ENCODE results near the gene PSMG3. TPM values are rescaled to one million over a fixed set of nuclear protein-coding genes. Genes with fewer than 3 reads are reported as not detected.

The PSMG3 gene
- total RNA-seq, 1 experiment from 2014 or later, result 33.3 TPM

DNA sequence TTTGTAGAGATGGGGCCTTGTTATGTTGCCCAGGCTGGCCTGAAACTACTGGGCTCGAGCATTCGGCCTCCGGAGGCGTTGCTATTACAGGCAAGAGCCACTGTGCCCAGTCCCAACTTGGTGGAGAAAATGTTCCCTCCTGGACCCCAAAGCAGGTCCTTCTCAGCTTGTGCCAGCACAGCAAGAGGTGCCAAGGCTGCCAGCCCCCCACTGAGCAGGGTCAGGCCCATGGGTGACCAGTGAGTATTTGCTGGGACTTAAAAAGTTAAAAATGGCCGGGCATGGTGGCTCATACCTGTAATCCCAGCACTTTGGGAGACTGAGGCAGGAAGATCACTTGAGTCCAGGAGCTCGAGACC lies 34.8 kb downstream of the PSMG3 start (continued):
- TF ChIP-seq, protein P1, sequence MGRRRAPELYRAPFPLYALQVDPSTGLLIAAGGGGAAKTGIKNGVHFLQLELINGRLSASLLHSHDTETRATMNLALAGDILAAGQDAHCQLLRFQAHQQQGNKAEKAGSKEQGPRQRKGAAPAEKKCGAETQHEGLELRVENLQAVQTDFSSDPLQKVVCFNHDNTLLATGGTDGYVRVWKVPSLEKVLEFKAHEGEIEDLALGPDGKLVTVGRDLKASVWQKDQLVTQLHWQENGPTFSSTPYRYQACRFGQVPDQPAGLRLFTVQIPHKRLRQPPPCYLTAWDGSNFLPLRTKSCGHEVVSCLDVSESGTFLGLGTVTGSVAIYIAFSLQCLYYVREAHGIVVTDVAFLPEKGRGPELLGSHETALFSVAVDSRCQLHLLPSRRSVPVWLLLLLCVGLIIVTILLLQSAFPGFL (CRISPR knock-in tag; IDR thresholded peaks at IDR 0.05; ENCODE audit: borderline replicate concordance), result no peak
- TF ChIP-seq MXD4 (CRISPR knock-in tag; IDR thresholded peaks at IDR 0.05; ENCODE audit: borderline replicate concordance) (no peak), ZBTB21 (CRISPR knock-in tag; IDR thresholded peaks at IDR 0.05; ENCODE audit: borderline replicate concordance) (no peak), PRRX2 (CRISPR knock-in tag; IDR thresholded peaks at IDR 0.05) (no peak), HMGA2 (CRISPR knock-in tag; IDR thresholded peaks at IDR 0.05) (no peak), FOXK1 (CRISPR knock-in tag; IDR thresholded peaks at IDR 0.05) (no peak)
- TF ChIP-seq, protein P2, sequence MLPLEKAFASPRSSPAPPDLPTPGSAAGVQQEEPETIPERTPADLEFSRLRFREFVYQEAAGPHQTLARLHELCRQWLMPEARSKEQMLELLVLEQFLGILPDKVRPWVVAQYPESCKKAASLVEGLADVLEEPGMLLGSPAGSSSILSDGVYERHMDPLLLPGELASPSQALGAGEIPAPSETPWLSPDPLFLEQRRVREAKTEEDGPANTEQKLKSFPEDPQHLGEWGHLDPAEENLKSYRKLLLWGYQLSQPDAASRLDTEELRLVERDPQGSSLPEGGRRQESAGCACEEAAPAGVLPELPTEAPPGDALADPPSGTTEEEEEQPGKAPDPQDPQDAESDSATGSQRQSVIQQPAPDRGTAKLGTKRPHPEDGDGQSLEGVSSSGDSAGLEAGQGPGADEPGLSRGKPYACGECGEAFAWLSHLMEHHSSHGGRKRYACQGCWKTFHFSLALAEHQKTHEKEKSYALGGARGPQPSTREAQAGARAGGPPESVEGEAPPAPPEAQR (CRISPR knock-in tag; IDR thresholded peaks at IDR 0.05), result no peak
- TF ChIP-seq, protein P3, sequence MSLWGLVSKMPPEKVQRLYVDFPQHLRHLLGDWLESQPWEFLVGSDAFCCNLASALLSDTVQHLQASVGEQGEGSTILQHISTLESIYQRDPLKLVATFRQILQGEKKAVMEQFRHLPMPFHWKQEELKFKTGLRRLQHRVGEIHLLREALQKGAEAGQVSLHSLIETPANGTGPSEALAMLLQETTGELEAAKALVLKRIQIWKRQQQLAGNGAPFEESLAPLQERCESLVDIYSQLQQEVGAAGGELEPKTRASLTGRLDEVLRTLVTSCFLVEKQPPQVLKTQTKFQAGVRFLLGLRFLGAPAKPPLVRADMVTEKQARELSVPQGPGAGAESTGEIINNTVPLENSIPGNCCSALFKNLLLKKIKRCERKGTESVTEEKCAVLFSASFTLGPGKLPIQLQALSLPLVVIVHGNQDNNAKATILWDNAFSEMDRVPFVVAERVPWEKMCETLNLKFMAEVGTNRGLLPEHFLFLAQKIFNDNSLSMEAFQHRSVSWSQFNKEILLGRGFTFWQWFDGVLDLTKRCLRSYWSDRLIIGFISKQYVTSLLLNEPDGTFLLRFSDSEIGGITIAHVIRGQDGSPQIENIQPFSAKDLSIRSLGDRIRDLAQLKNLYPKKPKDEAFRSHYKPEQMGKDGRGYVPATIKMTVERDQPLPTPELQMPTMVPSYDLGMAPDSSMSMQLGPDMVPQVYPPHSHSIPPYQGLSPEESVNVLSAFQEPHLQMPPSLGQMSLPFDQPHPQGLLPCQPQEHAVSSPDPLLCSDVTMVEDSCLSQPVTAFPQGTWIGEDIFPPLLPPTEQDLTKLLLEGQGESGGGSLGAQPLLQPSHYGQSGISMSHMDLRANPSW (CRISPR knock-in tag; conservative IDR thresholded peaks at IDR 0.05; ENCODE audit: low read depth), result no peak
- TF ChIP-seq, protein P4, sequence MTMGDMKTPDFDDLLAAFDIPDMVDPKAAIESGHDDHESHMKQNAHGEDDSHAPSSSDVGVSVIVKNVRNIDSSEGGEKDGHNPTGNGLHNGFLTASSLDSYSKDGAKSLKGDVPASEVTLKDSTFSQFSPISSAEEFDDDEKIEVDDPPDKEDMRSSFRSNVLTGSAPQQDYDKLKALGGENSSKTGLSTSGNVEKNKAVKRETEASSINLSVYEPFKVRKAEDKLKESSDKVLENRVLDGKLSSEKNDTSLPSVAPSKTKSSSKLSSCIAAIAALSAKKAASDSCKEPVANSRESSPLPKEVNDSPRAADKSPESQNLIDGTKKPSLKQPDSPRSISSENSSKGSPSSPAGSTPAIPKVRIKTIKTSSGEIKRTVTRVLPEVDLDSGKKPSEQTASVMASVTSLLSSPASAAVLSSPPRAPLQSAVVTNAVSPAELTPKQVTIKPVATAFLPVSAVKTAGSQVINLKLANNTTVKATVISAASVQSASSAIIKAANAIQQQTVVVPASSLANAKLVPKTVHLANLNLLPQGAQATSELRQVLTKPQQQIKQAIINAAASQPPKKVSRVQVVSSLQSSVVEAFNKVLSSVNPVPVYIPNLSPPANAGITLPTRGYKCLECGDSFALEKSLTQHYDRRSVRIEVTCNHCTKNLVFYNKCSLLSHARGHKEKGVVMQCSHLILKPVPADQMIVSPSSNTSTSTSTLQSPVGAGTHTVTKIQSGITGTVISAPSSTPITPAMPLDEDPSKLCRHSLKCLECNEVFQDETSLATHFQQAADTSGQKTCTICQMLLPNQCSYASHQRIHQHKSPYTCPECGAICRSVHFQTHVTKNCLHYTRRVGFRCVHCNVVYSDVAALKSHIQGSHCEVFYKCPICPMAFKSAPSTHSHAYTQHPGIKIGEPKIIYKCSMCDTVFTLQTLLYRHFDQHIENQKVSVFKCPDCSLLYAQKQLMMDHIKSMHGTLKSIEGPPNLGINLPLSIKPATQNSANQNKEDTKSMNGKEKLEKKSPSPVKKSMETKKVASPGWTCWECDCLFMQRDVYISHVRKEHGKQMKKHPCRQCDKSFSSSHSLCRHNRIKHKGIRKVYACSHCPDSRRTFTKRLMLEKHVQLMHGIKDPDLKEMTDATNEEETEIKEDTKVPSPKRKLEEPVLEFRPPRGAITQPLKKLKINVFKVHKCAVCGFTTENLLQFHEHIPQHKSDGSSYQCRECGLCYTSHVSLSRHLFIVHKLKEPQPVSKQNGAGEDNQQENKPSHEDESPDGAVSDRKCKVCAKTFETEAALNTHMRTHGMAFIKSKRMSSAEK (CRISPR knock-in tag; IDR thresholded peaks at IDR 0.05; ENCODE audit: borderline replicate concordance), result no peak

DNA sequence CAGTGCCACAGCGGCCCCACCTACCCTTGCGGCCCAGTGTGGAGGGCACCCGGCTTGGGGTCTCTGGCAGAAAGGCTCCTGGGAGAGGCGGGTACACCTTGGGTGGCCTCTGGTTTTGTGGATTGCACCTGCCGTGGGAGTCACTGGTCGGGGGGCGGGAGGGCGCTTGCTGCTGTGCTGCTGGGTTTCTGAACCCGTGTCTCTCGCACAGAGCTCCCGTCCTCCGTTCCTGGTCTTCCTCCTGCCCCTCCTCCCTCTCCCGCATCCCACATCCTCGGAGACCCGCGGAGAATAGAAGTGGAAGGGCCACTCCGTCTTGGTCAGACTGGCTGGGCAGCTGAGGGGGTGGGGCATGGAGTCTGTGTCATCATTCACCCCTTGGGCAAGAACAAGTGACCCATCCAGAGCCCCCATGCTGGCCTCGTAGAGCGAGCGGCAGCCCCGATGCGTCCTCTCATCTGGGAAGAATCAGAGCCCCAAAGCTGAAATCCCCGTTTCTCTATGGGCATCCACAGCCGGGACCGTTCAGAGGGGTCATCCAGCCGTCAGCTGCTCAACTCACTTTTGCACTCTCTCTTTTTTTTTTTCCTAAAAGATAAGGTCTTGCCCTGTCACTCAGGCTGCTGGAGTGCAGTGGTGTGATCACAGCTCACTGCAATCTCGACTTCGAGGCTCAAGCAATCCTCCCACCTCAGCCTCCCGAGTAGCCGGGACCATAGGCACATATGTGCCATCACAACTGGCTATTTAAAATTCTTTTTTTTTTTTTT lies 35.3 kb downstream of the PSMG3 start:
- DNase-seq (ENCODE audit: low spot score) (no peak), ATAC-seq (no peak)
- Mint-ChIP-seq H3K4me1 (peaks cover 34% of the 10 kb centered on the region), H3K27ac (no peak overlapping the region), H3K4me3 (no peak overlapping the region), H3K9me3 (no peaks in the 10 kb centered on the region), H3K36me3 (no peaks in the 10 kb centered on the region), H3K27me3 (ENCODE audit: low read depth) (no peaks in the 10 kb centered on the region)
- ChIA-PET CTCF (interaction anchor here (0.6 to 2.4 kb wide), 4 partner anchors 14 to 60 kb away, joined by 3 to 9 read pairs (median 6); partner anchors contain the start of gene TMEM184A), POLR2A (interaction anchor here (0.7 kb wide), 1 partner anchor 247 kb away, joined by 5 read pairs; no protein-coding TSS in a partner anchor)
- TF ChIP-seq RELA (CRISPR knock-in tag; IDR thresholded peaks at IDR 0.05; ENCODE audit: borderline replicate concordance) (no peak), NR2C2 (CRISPR knock-in tag; IDR thresholded peaks at IDR 0.05) (no peak), TCF7 (CRISPR knock-in tag; IDR thresholded peaks at IDR 0.05; ENCODE audit: low read depth) (no peak), TEAD4 (CRISPR knock-in tag; IDR thresholded peaks at IDR 0.05) (no peak)
